HG02763 (cell line): ENCODE measurements around the gene STAM2.
"Not testable (repeated sequence)": the region's sequence is repeated elsewhere in the genome, so short reads cannot be mapped to it uniquely, and the experiment has no call there.

Experiments
- ATAC-seq: cut with Tn5 transposase; IDR thresholded peaks from one replicate; pipeline ENCODE4 v1.9.1; 2021; ENCODE audit warnings: mild to moderate bottlenecking, moderate library complexity; ENCODE audit not compliant: unreplicated experiment

STAM2 gene

DNA sequence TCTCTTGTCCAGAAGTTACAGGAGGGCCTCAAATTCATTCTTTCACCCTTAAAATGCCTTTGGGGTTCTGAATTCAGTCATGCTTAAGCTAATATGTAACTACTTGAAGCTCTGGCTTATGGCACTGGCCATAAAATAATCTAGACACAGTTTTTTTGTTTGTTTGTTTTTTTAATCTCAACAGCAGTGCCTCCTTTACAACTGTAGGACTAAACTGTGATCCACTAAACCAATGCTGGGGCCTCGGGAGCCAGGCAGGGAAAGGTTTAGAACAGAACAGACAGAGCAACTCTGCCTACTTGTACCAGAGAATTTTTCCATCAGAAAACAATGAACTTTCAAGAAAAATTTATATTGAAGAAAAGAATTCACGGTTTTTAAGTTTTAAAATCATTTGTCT, 1.7 kb downstream of the STAM2 start:
- ATAC-seq, result no peak

DNA sequence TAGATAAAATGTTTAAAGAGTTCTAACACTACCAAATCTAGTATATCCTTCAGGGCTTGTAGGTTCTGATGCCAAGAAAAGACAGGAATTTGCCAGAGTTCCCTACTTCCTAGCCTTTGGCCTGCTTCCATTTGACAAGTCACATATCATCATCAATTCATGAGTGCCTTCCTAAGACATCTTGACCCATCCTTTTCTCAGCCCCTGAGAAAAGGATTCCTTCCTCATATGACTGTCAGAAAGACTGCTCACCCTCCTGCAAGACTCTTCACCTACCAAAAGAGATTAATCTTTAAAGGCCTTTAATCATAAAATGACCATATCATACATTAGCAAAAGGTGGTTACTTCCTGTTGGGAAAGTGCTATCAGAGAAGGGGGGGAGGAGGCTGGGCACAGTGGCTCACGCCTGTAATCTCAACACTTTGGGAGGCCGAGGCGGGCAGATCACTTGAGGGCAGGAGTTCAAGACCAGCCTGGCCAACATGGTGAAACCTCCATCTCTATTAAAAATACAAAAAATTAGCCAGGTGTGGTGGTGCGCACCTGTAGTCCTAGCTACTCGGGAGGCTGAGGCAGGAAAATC, 3.3 kb downstream of the STAM2 start:
- ATAC-seq, result not testable (repeated sequence)

- no peak for ATAC-seq
Observed at GRCh38 chr2:152171718-152172117, 3.8 kb downstream of the STAM2 start.

- ATAC-seq, result not testable (repeated sequence)
Observed at GRCh38 chr2:152169158-152169557, 6.4 kb downstream of the STAM2 start.

DNA sequence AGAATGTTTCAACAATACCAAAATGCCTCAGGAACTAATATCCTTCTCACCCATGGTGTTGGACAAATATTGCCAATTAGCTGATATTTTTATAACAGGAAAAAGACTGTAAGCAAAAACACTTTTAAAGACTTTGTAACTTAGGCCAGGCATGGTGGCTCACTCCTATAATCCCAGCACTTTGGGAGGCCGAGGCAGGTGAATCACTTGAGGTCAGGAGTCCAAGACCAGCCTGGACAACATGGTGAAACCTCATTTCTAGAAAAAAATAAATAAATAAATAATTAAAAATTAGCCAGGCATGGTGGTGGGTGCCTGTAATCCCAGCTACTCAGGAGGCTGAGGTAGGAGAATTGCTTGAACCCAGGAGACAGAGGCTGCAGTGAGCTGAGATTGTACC, 8.1 kb downstream of the STAM2 start:
- ATAC-seq, result not testable (repeated sequence)

DNA sequence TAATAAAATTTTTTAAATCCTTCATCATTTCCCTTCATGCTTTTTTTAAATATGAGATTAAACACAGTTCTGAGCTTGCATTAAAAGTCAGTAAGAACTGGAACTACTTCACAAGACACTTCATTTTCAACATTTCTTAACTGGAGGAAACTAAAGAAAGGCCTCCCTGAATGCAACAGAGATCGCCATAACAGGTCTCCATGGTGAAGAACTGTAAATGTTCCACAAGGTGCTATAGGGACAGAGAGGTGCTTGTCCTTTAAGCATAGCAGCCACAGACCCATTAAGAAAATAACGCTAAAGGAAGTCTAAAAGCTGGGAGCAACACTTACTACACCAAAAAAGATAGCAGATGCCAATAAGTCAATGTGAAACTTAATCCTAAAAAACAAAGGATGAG, 8.5 kb downstream of the STAM2 start:
- ATAC-seq, result no peak

DNA sequence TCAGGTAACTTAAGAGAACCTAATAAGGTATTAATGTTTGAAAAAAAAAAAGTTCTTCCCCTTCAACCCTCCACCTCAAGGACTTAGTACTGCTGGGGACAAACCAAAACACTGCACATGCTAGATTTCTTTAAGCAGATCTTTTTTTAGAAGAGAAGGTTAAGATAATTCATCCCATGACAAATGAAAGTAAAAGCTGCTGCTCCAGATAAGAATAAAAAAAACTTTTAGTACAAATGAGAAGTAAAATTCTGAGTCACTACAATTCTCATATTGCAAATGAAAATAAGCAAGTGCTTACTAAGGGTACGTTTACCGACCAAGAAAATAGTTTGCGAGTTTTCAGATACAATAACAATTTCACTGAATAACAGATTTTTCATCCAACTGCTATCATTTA, 8.9 kb downstream of the STAM2 start:
- peak; percentile 69 for ATAC-seq

- no peak for ATAC-seq
Observed at GRCh38 chr2:152165780-152166179, 9.8 kb downstream of the STAM2 start.

GRCh38 chr2:152165306-152165705, 10.3 kb downstream of the STAM2 start:
- no peak for ATAC-seq

- ATAC-seq, result not testable (repeated sequence)
Observed at GRCh38 chr2:152163669-152164068, 11.9 kb downstream of the STAM2 start.

DNA sequence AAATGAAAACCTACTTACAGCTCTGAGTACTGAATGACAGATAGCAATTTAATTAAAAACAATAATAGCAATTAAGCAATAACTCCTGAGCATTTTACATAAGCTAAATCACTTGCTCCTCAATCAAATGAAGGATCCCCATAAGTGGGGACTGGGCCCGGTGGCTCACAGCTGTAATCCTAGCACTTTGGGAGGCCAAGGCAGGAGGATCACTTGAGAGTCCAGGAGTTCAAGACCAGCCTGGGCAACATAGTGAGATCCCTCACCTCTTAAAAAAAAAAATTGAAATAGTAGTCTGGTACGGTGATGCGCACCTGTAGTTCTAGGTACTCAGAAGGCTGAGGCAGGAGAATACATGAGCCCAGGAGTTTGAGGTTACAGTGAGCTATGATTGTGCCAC, 13.4 kb downstream of the STAM2 start:
- ATAC-seq, result no peak

GRCh38 chr2:152161598-152161997, 14.0 kb downstream of the STAM2 start:
- ATAC-seq, result no peak

- ATAC-seq, result not testable (repeated sequence)
Observed at GRCh38 chr2:152160378-152160777, 15.2 kb downstream of the STAM2 start.

- ATAC-seq, result no peak
Observed at GRCh38 chr2:152157253-152157652, 18.3 kb downstream of the STAM2 start.

- ATAC-seq, result no peak
Observed at GRCh38 chr2:152155209-152155608, 20.4 kb downstream of the STAM2 start.

GRCh38 chr2:152154462-152154861, 21.1 kb downstream of the STAM2 start:
- no peak for ATAC-seq

DNA sequence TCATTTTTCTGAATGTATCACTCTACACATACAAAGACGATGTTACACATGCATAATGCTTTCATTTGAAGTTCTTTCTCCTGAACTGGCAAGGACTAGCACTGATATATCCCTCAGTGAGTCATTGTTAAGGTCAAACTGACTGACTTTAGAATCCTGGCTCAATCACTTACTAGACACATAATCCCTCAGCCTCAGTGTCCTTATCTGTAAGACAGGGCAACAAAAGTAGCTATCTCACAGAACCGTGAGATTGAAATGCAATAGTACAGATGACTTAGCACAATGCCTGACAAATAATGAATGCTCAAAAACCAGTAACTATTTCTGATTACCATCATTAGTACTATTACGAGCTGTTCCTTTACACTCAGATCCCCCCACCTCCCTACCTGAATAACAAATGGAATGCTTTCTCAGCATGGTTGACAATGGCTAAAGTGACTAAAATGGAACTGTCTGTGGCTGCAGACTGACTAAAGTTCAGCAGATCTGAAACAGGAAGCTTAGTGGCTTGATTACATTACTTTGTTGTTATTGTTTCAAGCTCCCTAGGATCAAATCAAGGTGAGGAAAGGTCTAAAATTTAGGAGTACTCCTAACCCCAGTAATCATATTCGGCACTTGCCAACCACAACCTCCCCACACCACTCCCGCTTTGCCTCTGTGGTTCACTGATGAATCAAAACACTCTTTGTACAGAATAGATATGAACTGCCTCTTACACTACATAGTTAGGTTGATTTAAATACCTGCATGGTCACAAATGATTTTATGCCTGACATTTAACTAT, 40.9 kb downstream of the STAM2 start:
- peak; percentile 70 for ATAC-seq

GRCh38 chr2:152132306-152132705, 43.3 kb downstream of the STAM2 start:
- ATAC-seq, result no peak

GRCh38 chr2:152127628-152128027, 47.9 kb downstream of the STAM2 start:
- ATAC-seq, result no peak

- ATAC-seq, result no peak
Observed at GRCh38 chr2:152126664-152127063, 48.9 kb downstream of the STAM2 start.

- no peak for ATAC-seq
Observed at GRCh38 chr2:152122161-152122560, 53.4 kb downstream of the STAM2 start.

- no peak for ATAC-seq
Observed at GRCh38 chr2:152120430-152120829, 55.1 kb downstream of the STAM2 start.

- no peak for ATAC-seq
Observed at GRCh38 chr2:152115952-152116351, 59.6 kb downstream of the STAM2 start.
